Calu3 (cell line): ENCODE data around the gene SORBS1. TPM values are rescaled to one million over a fixed set of nuclear protein-coding genes. Genes with fewer than 3 reads are reported as not detected.

Experiments
- BruUV-seq: library from RNA; stranded (reverse); fragments of 400-500 nt; replicated peaks from 2 replicates; lab custom pipeline; 2021; lab: Mats Ljungman, UMichigan
- CTCF ChIA-PET: fragments of 300-600 bp; sonication (Branson Sonifier 250); formaldehyde crosslinking; loops from one replicate; lab custom pipeline; 2022; ENCODE audit warnings: antibody characterized with exemption; lab: Charles Lee
- DNase-seq: peaks from one replicate; pipeline ENCODE4 v3.0.0; 2022
- H3K27ac Mint-ChIP-seq: one replicate; pipeline ENCODE4 v1.8.0; 2022; ENCODE audit warnings: mixed read lengths; ENCODE audit not compliant: unreplicated experiment
- H3K27me3 Mint-ChIP-seq: one replicate; pipeline ENCODE4 v1.8.0; 2022; ENCODE audit warnings: mixed read lengths; ENCODE audit not compliant: unreplicated experiment
- H3K36me3 Mint-ChIP-seq: one replicate; pipeline ENCODE4 v1.8.0; 2022; ENCODE audit warnings: mild to moderate bottlenecking, moderate library complexity, mixed read lengths; ENCODE audit not compliant: insufficient read depth, unreplicated experiment
- H3K4me1 Mint-ChIP-seq: one replicate; pipeline ENCODE4 v1.8.0; 2022; ENCODE audit warnings: mild to moderate bottlenecking, low read depth, mixed read lengths; ENCODE audit not compliant: unreplicated experiment
- H3K4me3 Mint-ChIP-seq: one replicate; pipeline ENCODE4 v1.8.0; 2022; ENCODE audit warnings: mild to moderate bottlenecking, low read depth, moderate library complexity, mixed read lengths; ENCODE audit not compliant: unreplicated experiment
- H3K9me3 Mint-ChIP-seq: one replicate; pipeline ENCODE4 v1.8.0; 2022; ENCODE audit warnings: low read depth, mixed read lengths; ENCODE audit not compliant: unreplicated experiment
- intact Hi-C: fragments of 100-400 bp; cut with micrococcal nuclease; formaldehyde crosslinking; loops from one replicate; pipeline ENCODE4 v1.10.0; 2022; ENCODE audit not compliant: unreplicated experiment
- total RNA-seq: library from RNA; stranded (reverse); gene quantifications from 2 replicates; pipeline ENCODE4 v1.2.3, GENCODE V29; 2022
- TF ChIP-seq, protein P1 (sequence below): fragments of 200-600 bp; IDR thresholded peaks from one replicate; pipeline ENCODE4 v1.8.0; 2022; ENCODE audit warnings: antibody characterized with exemption; ENCODE audit not compliant: unreplicated experiment

SORBS1 gene
- total RNA-seq, 1 experiment from 2014 or later = 2.8 TPM

DNA sequence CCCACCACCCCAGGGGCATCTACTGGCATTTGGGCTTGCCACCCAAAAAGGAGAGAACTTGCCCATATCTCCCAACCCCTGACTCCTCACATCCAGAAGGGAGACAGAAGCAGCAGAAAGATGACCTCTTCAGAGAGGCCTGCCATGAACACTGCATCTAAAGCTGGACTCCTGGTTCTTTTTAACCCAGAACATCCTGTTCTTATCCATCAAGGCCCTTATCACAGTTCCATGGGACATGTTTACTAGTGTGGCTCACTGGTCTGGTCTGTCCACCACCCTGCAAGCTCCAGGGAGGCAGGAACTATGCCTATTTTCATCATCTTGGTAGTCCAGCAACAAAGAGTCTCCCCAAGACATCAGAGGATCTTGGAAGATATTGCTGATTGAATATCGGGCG lies 155.5 kb downstream of the SORBS1 start:
- H3K4me3 Mint-ChIP-seq = no peak overlapping the region
- intact Hi-C loops = no loop called here
- no peaks in the 10 kb centered on the region for H3K9me3 Mint-ChIP-seq
- BruUV-seq = no TSS peak
- CTCF ChIA-PET = no interaction called here
- TF ChIP-seq, protein P1, sequence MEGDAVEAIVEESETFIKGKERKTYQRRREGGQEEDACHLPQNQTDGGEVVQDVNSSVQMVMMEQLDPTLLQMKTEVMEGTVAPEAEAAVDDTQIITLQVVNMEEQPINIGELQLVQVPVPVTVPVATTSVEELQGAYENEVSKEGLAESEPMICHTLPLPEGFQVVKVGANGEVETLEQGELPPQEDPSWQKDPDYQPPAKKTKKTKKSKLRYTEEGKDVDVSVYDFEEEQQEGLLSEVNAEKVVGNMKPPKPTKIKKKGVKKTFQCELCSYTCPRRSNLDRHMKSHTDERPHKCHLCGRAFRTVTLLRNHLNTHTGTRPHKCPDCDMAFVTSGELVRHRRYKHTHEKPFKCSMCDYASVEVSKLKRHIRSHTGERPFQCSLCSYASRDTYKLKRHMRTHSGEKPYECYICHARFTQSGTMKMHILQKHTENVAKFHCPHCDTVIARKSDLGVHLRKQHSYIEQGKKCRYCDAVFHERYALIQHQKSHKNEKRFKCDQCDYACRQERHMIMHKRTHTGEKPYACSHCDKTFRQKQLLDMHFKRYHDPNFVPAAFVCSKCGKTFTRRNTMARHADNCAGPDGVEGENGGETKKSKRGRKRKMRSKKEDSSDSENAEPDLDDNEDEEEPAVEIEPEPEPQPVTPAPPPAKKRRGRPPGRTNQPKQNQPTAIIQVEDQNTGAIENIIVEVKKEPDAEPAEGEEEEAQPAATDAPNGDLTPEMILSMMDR = no peak
- no peak overlapping the region for H3K27ac Mint-ChIP-seq
- H3K4me1 Mint-ChIP-seq = peaks cover 22% of the 10 kb centered on the region
- no peaks in the 10 kb centered on the region for H3K36me3 Mint-ChIP-seq
- DNase-seq = no peak
- H3K27me3 Mint-ChIP-seq = no peaks in the 10 kb centered on the region

DNA sequence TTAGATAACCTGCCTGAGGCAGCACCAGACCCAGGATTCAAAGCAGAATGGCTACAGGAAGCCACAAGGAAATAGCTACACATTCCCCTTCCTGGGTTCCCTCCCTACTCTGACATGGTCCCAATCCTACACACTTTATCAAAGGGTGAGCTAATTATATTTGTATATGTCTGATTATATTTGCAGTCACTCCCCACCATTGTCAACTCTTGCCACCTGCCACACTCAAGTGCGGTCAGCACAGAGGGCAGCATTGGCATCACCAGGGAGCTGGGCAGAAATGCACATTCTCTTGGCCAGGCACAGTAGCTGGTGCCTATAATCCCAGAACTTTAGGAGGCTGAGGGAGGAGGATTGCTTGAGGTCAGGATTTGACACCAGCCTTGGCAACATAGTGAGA lies 156.3 kb downstream of the SORBS1 start:
- Mint-ChIP-seq H3K4me3 (no peak overlapping the region), H3K9me3 (no peaks in the 10 kb centered on the region), H3K27me3 (no peaks in the 10 kb centered on the region), H3K27ac (no peak overlapping the region), H3K36me3 (no peaks in the 10 kb centered on the region), H3K4me1 (peaks cover 24% of the 10 kb centered on the region)
- CTCF ChIA-PET = interaction anchor here (0.7 to 1.0 kb wide), 2 partner anchors 26 to 479 kb away, joined by 3 read pairs; no protein-coding TSS in a partner anchor
- no peak for DNase-seq
- BruUV-seq = no TSS peak
- TF ChIP-seq, protein P1 = no peak
- intact Hi-C loops = no loop called here

DNA sequence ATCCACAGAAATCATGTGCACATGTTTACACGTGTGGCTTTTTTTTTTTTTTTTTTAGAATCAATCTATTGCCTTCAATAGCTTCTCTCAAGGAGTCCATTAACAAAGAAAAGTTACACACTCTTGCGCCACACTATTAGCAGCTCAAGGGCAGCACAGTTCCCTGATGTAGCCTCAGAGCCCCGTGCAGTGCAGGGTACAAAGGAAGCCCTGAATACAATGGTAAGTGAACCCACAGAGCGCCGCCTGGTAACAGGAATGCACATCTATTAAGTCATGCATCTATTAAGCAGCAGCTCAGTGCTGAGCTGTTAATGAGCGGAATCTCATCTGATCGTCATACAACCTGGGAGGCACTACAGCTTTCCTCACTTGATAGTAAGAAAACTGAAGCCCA lies 156.7 kb downstream of the SORBS1 start:
- DNase-seq = no peak
- intact Hi-C loops = no loop called here
- H3K36me3 Mint-ChIP-seq = no peaks in the 10 kb centered on the region
- H3K4me3 Mint-ChIP-seq = no peak overlapping the region
- no TSS peak for BruUV-seq
- CTCF ChIA-PET = interaction anchor here (1.0 kb wide), 1 partner anchor 26 kb away, joined by 3 read pairs; no protein-coding TSS in a partner anchor
- H3K4me1 Mint-ChIP-seq = peaks cover 20% of the 10 kb centered on the region
- no peaks in the 10 kb centered on the region for H3K9me3 Mint-ChIP-seq
- TF ChIP-seq, protein P1 = no peak
- H3K27me3 Mint-ChIP-seq = no peaks in the 10 kb centered on the region
- H3K27ac Mint-ChIP-seq = no peak overlapping the region

DNA sequence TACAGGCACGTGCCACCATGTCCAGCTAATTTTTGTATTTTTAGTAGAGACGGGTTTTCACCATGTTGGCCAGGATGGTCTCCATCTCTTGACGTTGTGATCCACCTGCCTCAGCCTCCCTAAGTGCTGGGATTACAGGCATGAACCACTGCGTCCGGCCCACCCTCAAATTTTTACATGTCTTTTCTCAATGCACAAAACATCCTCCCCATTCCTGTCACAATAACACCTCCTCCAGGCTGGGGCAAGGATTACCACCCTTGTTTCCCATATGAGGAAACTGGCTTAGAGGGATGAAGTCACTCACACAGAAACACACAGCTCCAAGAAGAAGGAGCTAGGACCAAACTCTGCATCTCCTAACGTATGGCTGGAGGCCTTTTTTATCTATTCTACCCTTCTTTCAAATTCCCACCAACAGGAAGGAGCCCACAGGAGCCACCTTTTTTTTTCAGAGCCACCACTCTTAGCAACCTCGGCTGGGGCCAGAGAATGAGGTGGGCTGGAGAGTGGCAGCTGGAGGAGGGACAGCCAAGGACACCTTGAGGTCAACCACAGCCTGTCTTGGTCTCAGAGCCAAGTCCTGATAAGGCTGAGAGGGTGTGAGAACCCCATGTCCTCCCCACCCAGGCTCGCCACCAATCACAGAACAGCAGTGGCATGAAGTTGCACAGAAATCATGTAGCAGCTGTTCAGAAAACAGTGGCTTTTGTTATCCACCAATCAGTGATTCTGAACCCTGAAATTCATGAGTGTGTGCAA lies 157.3 kb downstream of the SORBS1 start:
- Mint-ChIP-seq H3K36me3 (no peaks in the 10 kb centered on the region), H3K27ac (no peak overlapping the region), H3K27me3 (no peaks in the 10 kb centered on the region), H3K9me3 (no peaks in the 10 kb centered on the region), H3K4me1 (peaks cover 14% of the 10 kb centered on the region), H3K4me3 (no peak overlapping the region)
- TF ChIP-seq, protein P1 = no peak
- CTCF ChIA-PET = no interaction called here
- intact Hi-C loops = no loop called here
- BruUV-seq = no TSS peak
- no peak for DNase-seq
